HG03103 (cell line): Measurements from ENCODE around the gene CDK11B.

ENCODE experiments used
- ATAC-seq: cut with Tn5 transposase; IDR thresholded peaks from one replicate; pipeline ENCODE4 v1.9.1; 2021; ENCODE audit warnings: low read depth; ENCODE audit not compliant: unreplicated experiment

The CDK11B gene

GRCh38 chr1:1628754-1629429 lies 29.9 kb downstream of the CDK11B start:
- no peak for ATAC-seq

- no peak for ATAC-seq
Observed at GRCh38 chr1:1627829-1628753, 30.7 kb downstream of the CDK11B start.

GRCh38 chr1:1627261-1627828 lies 31.5 kb downstream of the CDK11B start:
- ATAC-seq: no peak

GRCh38 chr1:1626207-1627141 lies 32.3 kb downstream of the CDK11B start:
- ATAC-seq: no peak

GRCh38 chr1:1625824-1626206 lies 33.0 kb downstream of the CDK11B start:
- no peak for ATAC-seq

- ATAC-seq: no peak
Observed at GRCh38 chr1:1625404-1625775, 33.4 kb downstream of the CDK11B start.

- ATAC-seq: no peak
Observed at GRCh38 chr1:1624443-1625403, 34.1 kb downstream of the CDK11B start.

- no peak for ATAC-seq
Observed at GRCh38 chr1:1623631-1624442, 35.0 kb downstream of the CDK11B start.

- no peak for ATAC-seq
Observed at GRCh38 chr1:1623181-1623630, 35.6 kb downstream of the CDK11B start.

GRCh38 chr1:1622788-1623094 lies 36.1 kb downstream of the CDK11B start:
- ATAC-seq: no peak

- no peak for ATAC-seq
Observed at GRCh38 chr1:1622010-1622787, 36.6 kb downstream of the CDK11B start.

- ATAC-seq: no peak
Observed at GRCh38 chr1:1621173-1622009, 37.4 kb downstream of the CDK11B start.

- ATAC-seq: no peak
Observed at GRCh38 chr1:1620433-1621139, 38.2 kb downstream of the CDK11B start.

GRCh38 chr1:1619917-1620361 lies 38.9 kb downstream of the CDK11B start:
- ATAC-seq: no peak

GRCh38 chr1:1618396-1619068 lies 40.3 kb downstream of the CDK11B start:
- ATAC-seq: no peak

GRCh38 chr1:1617925-1618324 lies 40.9 kb downstream of the CDK11B start:
- ATAC-seq: no peak
